Measurements from ENCODE around the gene PMFBP1. TPM values are rescaled to one million over a fixed set of nuclear protein-coding genes. Genes with fewer than 3 reads are reported as not detected.

PMFBP1 gene
- total and polyA plus RNA-seq, 2 donors (not counting 1 experiment from before 2014, with no cell fraction given), result 1.2 to 9.5 TPM

DNA sequence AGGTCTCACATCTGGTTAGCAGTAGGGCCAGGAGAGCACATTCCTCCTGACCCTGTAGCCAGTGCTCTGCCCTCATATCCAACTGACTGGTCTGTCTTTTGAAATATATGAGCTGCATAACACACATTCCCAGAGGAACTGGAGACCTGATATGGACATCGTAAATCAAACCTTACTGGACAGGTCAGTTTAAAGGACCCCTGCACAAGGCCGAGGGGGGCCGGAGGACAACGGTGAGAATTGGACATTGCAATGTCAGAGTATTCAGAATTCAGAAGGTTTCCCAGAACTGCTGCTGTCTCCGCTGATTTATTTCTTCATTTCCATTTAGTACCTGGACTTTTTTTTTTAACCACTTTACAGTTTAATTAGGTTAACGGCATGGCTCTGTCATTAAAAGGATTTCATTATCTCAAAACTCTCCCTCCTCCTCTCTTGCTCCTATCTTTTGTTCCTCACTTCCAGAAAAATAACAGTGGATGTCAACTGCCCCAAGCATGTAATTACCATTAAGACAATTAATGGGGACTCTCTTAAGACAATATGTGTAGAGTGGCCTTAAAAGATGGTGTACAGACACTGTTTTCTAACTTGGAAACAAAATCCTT is 4.9 kb downstream of the PMFBP1 start:
- Histone ChIP-seq H3K4me3 (ENCODE audit: control extremely low read depth in 1 of 5, extremely low read depth in 1 of 5, insufficient read depth in 1 of 5, low read depth in 2 of 5, low read length in 4 of 5) (no peak overlapping the region), H3K36me3 (replicated peaks in 1 of 2; ENCODE audit: control extremely low read depth in 1 of 2, control insufficient read depth in 1 of 2, extremely low read depth in 1 of 2, insufficient read depth in 2 of 2, low read length in 1 of 2) (peaks cover 0 to 3% of the 10 kb centered on the region in 2 experiments), H2AFZ (ENCODE audit: insufficient read depth, low read depth, low read length, poor library complexity, severe bottlenecking) (no peak overlapping the region), H3K4me2 (replicated peaks; ENCODE audit: low read depth, low read length, poor library complexity, severe bottlenecking) (no peak overlapping the region), H3K9me3 (ENCODE audit: control extremely low read depth in 1 of 3, control insufficient read depth in 2 of 3, insufficient read depth in 1 of 3, low read length in 2 of 3) (no peaks in the 10 kb centered on the region), H3K27ac (ENCODE audit: low read length in 2 of 2) (no peak overlapping the region), H3K27me3 (replicated peaks in 1 of 4; ENCODE audit: control extremely low read depth in 1 of 4, control insufficient read depth in 3 of 4, insufficient read depth in 4 of 4, low read length in 3 of 4) (no peaks in the 10 kb centered on the region), H3K79me2 (ENCODE audit: control insufficient read depth, insufficient read depth, low read length) (no peaks in the 10 kb centered on the region), H3K4me1 (ENCODE audit: control insufficient read depth in 2 of 2, insufficient read depth in 2 of 2, low read length in 2 of 2) (peaks cover 3 to 4% of the 10 kb centered on the region in 2 donors), H3K9ac (ENCODE audit: low read length) (no peak overlapping the region), H4K20me1 (ENCODE audit: control insufficient read depth, insufficient read depth, low read length, poor library complexity, severe bottlenecking) (no peaks in the 10 kb centered on the region)
- intact Hi-C loops (cut with micrococcal nuclease), result no loop called here
- POLR2A ChIA-PET, result no interaction called here
- H3K27me3 Mint-ChIP-seq, result peaks cover 2% of the 10 kb centered on the region
- no peak for ATAC-seq (ENCODE audit: low read depth)
- TF ChIP-seq, protein P1, sequence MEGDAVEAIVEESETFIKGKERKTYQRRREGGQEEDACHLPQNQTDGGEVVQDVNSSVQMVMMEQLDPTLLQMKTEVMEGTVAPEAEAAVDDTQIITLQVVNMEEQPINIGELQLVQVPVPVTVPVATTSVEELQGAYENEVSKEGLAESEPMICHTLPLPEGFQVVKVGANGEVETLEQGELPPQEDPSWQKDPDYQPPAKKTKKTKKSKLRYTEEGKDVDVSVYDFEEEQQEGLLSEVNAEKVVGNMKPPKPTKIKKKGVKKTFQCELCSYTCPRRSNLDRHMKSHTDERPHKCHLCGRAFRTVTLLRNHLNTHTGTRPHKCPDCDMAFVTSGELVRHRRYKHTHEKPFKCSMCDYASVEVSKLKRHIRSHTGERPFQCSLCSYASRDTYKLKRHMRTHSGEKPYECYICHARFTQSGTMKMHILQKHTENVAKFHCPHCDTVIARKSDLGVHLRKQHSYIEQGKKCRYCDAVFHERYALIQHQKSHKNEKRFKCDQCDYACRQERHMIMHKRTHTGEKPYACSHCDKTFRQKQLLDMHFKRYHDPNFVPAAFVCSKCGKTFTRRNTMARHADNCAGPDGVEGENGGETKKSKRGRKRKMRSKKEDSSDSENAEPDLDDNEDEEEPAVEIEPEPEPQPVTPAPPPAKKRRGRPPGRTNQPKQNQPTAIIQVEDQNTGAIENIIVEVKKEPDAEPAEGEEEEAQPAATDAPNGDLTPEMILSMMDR (IDR thresholded peaks at IDR 0.05), result no peak
- no peak for TF ChIP-seq EZH2 (IDR thresholded peaks at IDR 0.05; ENCODE audit: borderline replicate concordance, insufficient read depth, low read depth, low read length, poor library complexity, severe bottlenecking)
- H3K9me3 Mint-ChIP-seq (ENCODE audit: insufficient read depth), result peaks cover 2% of the 10 kb centered on the region
- H3K4me3 Mint-ChIP-seq, result no peak overlapping the region
- CTCF ChIA-PET, result interaction anchor here (0.5 kb wide), 1 partner anchor 670 kb away, joined by 3 read pairs; no protein-coding TSS in a partner anchor
- H3K27ac Mint-ChIP-seq, result no peak overlapping the region
- H3K4me1 Mint-ChIP-seq, result peaks cover 5% of the 10 kb centered on the region
- DNase-seq, result no peak
- 92% methylated on average over 4 of the region's 6 CpGs for WGBS (ENCODE audit: insufficient coverage)

DNA sequence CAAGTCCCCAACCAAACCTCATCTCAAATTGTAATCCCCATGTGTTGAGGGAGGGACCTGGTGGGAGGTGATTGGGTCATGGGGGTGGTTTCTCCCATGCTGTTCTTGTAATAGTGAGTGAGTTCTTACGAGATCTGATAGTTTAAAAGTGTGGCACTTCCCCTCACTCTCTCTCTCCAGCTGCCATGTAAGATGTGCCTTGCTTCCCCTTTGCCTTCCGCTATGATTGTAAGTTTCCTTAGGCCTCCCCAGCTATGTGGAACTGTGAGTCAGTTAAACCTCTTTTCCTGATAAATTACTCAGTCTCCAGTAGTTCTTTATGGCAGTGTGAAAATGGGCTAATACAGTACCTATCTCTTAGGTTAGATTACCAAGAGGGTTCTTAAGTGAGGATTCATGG is 5.8 kb downstream of the PMFBP1 start:
- no peaks in the 10 kb centered on the region for H3K4me1 Mint-ChIP-seq
- Histone ChIP-seq H3K4me2 (replicated peaks; ENCODE audit: low read depth, low read length, poor library complexity, severe bottlenecking) (no peak overlapping the region), H4K20me1 (ENCODE audit: control insufficient read depth, insufficient read depth, low read length, poor library complexity, severe bottlenecking) (no peaks in the 10 kb centered on the region), H3K4me1 (ENCODE audit: control insufficient read depth in 2 of 2, insufficient read depth in 2 of 2, low read length in 2 of 2) (no peaks in the 10 kb centered on the region), H3K27me3 (replicated peaks in 1 of 4; ENCODE audit: control extremely low read depth in 1 of 4, control insufficient read depth in 3 of 4, insufficient read depth in 4 of 4, low read length in 3 of 4) (no peaks in the 10 kb centered on the region), H3K36me3 (replicated peaks in 1 of 2; ENCODE audit: control extremely low read depth in 1 of 2, control insufficient read depth in 1 of 2, extremely low read depth in 1 of 2, insufficient read depth in 2 of 2, low read length in 1 of 2) (peaks cover 0 to 3% of the 10 kb centered on the region in 2 experiments), H2AFZ (ENCODE audit: insufficient read depth, low read depth, low read length, poor library complexity, severe bottlenecking) (no peak overlapping the region), H3K9me3 (ENCODE audit: control extremely low read depth in 1 of 3, control insufficient read depth in 2 of 3, insufficient read depth in 1 of 3, low read length in 2 of 3) (no peaks in the 10 kb centered on the region), H3K9ac (ENCODE audit: low read length) (no peak overlapping the region), H3K4me3 (ENCODE audit: control extremely low read depth in 1 of 5, extremely low read depth in 1 of 5, insufficient read depth in 1 of 5, low read depth in 2 of 5, low read length in 4 of 5) (no peak overlapping the region), H3K79me2 (ENCODE audit: control insufficient read depth, insufficient read depth, low read length) (no peaks in the 10 kb centered on the region), H3K27ac (ENCODE audit: low read length in 2 of 2) (no peak overlapping the region)
- ChIA-PET CTCF (no interaction called here), POLR2A (no interaction called here)
- H3K27me3 Mint-ChIP-seq, result peaks cover 2% of the 10 kb centered on the region
- WGBS (ENCODE audit: insufficient coverage), result no CpG with 5 or more reads among the region's 2 CpGs
- intact Hi-C loops (cut with micrococcal nuclease), result no loop called here
- ATAC-seq (ENCODE audit: low read depth), result no peak
- no peak for DNase-seq
- TF ChIP-seq, protein P1 (IDR thresholded peaks at IDR 0.05), result no peak
- TF ChIP-seq EZH2 (IDR thresholded peaks at IDR 0.05; ENCODE audit: borderline replicate concordance, insufficient read depth, low read depth, low read length, poor library complexity, severe bottlenecking), result no peak
- no peak overlapping the region for H3K4me3 Mint-ChIP-seq
- H3K9me3 Mint-ChIP-seq (ENCODE audit: insufficient read depth), result peaks cover 2% of the 10 kb centered on the region
- no peak overlapping the region for H3K27ac Mint-ChIP-seq
